ENCODE measurements around the gene STX2.

- TF ChIP-seq TARDBP (IDR thresholded peaks at IDR 0.05) (no peak), FOXM1 (IDR thresholded peaks at IDR 0.05; ENCODE audit: borderline replicate concordance) (no peak), NFRKB (IDR thresholded peaks at IDR 0.05) (no peak), SUZ12 (IDR thresholded peaks at IDR 0.05) (no peak), CTBP1 (IDR thresholded peaks at IDR 0.05; ENCODE audit: borderline replicate concordance) (no peak)
These were observed 51.3 kb downstream of the STX2 start for GRCh38 chr12:130787445-130788410.
